ENCODE data around the gene ORM1.

ORM1 gene

DNA sequence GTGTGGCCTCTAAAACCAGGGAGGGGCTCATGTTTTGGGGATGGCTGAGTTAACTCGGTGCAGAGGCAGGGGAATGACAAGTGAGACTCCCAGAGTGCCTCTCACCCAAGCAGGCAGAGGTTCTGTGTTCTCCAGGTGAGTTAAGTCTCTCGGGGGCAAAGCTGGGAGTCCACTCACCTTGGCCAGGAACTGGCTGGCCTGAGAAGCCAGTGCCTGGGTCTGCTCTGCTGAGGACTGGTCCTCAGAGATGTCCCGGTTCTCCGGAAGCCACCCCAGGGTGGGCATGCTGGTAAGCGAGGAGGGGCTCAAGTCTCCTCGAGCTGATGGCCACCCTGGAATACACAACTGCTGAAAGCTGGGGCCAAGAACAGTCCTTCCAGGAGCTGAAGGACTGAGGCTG lies 44.5 kb downstream of the ORM1 start:
- in situ Hi-C loops (cut with HindIII; ENCODE audit: low pct_ligation_motif_present, low pct_unique_long_range_greater_than_20kb, low sequenced_read_pairs) = no loop called here
- DNase-seq = no peak

DNA sequence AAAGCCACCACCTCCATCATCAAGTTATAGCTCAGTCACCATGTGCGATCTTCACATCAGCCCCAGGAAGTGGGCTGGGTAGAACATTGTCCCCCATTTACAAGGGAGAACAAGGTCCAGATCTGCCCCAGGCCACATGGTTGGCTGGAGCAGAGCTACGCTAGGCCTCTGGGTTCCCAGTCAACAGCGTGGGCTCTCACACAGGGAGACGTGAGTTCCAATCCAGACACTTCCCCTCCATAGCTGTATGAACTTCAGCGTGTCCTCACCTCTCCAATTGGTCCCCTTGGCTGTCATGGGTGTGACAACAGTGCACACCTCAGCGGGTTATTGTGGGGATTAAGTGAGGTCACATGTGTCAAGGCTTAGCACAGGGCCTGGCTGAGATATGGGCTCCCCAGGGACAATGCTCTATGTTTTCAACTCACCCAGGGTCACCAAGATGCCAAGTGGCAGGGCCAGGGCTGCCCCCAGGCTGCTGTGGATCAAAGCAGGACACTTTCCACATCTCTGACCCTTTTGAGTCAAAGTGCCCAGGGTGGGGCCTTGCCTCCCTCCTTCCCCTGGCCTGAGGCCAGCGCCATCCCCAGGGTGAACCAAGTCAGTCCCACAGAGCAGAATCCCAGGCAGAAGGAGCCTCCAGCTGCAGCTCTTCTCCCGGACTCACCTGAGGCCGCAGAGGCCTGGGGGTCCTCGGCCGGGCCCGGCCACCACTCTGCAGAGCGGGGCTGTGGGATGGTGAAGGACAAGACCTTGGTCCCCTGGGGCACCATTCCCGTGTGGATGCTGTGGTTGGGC lies 45.1 kb downstream of the ORM1 start:
- no peak for DNase-seq
- in situ Hi-C loops (cut with HindIII; ENCODE audit: low pct_ligation_motif_present, low pct_unique_long_range_greater_than_20kb, low sequenced_read_pairs) = no loop called here

DNA sequence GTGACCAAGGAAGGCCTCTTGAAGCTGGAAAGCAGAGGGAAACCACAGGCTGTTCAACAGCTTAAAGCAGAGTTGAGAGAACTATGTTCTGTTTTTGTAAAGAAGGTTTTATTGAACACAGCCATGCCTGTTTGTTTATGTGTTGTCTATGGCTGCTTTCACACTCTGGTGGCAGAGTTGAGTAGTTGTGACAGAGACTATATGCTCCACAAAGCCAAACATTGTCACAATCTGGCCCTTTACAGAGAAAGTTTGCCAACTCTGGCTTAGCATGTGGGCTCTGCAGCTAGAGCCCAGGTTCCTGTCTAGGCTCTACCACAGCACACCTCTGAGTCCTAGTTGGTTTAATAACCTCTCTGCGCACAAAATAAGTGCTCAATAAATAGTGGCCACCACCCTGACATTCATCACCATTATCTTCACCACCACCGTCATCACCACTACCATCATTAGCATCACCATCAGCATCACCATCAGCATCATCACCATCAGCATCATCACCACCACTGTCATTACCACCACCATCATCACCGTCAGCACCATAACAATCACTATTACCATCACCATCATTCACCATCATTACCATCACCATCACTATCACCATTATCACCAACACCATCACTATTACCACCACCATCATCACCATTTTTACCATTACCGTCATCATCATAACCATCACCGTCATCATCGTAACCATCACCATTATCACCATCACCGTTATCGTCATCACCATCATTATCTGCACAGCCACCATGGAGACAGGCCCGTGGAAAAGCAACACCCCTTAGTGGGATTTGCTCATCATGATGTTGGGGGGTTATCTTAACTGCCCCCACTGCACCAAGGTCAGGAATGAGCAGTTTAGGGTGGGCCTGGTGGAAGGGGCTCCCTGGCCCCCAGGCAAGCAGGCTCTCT lies 46.6 kb downstream of the ORM1 start:
- in situ Hi-C loops (cut with HindIII; ENCODE audit: low pct_ligation_motif_present, low pct_unique_long_range_greater_than_20kb, low sequenced_read_pairs) = no loop called here

DNA sequence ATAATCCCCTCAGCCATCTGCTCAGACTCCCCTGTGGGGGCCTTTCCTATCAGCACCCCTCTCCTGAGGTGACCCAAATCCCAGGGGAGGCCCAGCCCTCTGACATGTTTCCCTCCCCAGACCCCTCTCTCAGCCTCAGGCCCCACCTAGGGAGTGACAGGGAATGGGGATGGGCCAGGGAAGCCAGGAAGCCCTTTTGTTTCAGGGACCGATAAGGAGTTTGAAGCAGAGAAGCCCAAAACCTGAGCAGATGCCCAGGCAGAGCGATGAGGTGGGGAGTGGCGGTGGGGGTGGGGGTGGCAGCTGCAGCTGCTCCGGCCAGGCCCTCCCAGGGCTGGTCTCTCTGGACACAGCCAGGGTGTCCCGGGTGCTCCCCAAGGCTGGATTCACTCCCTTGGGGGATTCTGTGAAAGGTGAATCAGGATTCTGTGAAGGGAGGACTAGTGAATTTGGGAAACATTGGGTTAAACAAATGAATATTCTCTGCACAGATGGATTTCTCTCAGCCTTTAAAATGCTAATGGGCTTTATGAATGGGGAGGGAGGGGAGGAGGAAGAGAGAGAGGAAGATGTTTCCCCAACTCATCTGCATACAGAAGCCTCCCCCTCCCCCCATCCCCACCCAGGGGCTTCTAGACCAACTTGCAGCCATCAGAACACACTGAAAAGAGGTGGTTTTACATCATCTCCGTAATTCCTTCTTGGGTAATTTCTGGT lies 47.5 kb downstream of the ORM1 start:
- in situ Hi-C loops (cut with HindIII; ENCODE audit: low pct_ligation_motif_present, low pct_unique_long_range_greater_than_20kb, low sequenced_read_pairs) = no loop called here
- DNase-seq = no peak

More for the DNA sequence above, 46.6 kb downstream of the ORM1 start:
- no peak for DNase-seq

GRCh38 chr9:114370968-114371320 lies 48.0 kb downstream of the ORM1 start:
- in situ Hi-C loops (cut with HindIII; ENCODE audit: low pct_ligation_motif_present, low pct_unique_long_range_greater_than_20kb, low sequenced_read_pairs) = no loop called here
- DNase-seq = no peak

- in situ Hi-C loops (cut with HindIII; ENCODE audit: low pct_ligation_motif_present, low pct_unique_long_range_greater_than_20kb, low sequenced_read_pairs) = no loop called here
Measured at GRCh38 chr9:114371343-114371944, 48.5 kb downstream of the ORM1 start.

GRCh38 chr9:114371973-114372917 lies 49.3 kb downstream of the ORM1 start:
- in situ Hi-C loops (cut with HindIII; ENCODE audit: low pct_ligation_motif_present, low pct_unique_long_range_greater_than_20kb, low sequenced_read_pairs) = no loop called here
- DNase-seq = peak; percentile 7

More at GRCh38 chr9:114371343-114371944, 48.5 kb downstream of the ORM1 start:
- DNase-seq = no peak

GRCh38 chr9:114372921-114373448 lies 50.1 kb downstream of the ORM1 start:
- in situ Hi-C loops (cut with HindIII; ENCODE audit: low pct_ligation_motif_present, low pct_unique_long_range_greater_than_20kb, low sequenced_read_pairs) = no loop called here
- DNase-seq = no peak

DNA sequence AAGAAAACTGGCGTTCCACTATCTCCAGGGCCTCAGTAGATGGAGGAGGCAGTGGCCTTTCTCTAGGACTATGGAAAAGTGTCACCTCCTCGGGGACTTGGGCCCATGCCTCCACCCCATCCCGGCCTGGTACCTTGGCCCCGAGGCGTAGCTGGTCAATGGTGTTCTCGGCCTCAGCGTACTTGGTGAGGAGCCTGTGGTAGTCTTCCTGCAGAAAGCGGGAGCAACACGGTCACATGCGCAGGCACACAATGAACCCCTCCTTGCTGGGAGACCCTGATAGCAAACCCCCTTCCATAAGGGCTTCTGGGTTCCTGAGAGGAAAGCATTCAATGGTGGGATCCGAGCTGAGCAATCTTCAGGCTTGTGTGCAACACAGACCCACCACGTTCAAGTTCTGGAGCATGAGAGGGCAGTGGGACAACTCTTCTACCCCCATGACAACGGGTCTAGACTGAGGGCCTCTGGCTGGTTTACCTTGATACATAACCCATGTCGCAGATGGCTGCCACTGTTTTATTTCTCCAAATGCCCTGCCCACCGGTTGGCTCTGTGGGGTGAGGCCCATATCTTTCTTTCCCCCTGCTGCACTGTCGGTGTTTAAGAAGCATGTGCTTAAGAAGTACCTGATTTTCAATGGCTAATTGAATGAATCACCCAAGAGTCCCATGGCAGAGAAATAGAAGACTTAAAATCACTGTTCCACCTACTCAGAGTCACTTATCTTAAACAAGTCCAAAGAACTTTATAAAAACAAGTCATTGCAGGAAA lies 51.2 kb downstream of the ORM1 start:
- in situ Hi-C loops (cut with HindIII; ENCODE audit: low pct_ligation_motif_present, low pct_unique_long_range_greater_than_20kb, low sequenced_read_pairs) = no loop called here
- DNase-seq = no peak

- DNase-seq = no peak
- in situ Hi-C loops (cut with HindIII; ENCODE audit: low pct_ligation_motif_present, low pct_unique_long_range_greater_than_20kb, low sequenced_read_pairs) = no loop called here
Measured at GRCh38 chr9:114374936-114375335, 52.0 kb downstream of the ORM1 start.

GRCh38 chr9:114375386-114376175 lies 52.7 kb downstream of the ORM1 start:
- in situ Hi-C loops (cut with HindIII; ENCODE audit: low pct_ligation_motif_present, low pct_unique_long_range_greater_than_20kb, low sequenced_read_pairs) = no loop called here
- DNase-seq = no peak
